ENCODE data around the gene SLC22A3.

SLC22A3 gene

GRCh38 chr6:160333101-160333500 lies 15.1 kb upstream of the SLC22A3 start:
- no peak for DNase-seq (ENCODE audit: low read depth in 1 of 2, low spot score in 1 of 2)

- no peak for DNase-seq (ENCODE audit: low read depth in 1 of 2, low spot score in 1 of 2)
These were observed 14.3 kb upstream of the SLC22A3 start for GRCh38 chr6:160333841-160334240.

GRCh38 chr6:160336200-160336599 lies 12.0 kb upstream of the SLC22A3 start:
- no peak for DNase-seq (ENCODE audit: low read depth in 1 of 2, low spot score in 1 of 2)

GRCh38 chr6:160337301-160337700 lies 10.9 kb upstream of the SLC22A3 start:
- DNase-seq (ENCODE audit: low read depth in 1 of 2, low spot score in 1 of 2) = no peak

- no peak for DNase-seq (ENCODE audit: low read depth in 1 of 2, low spot score in 1 of 2)
These were observed 10.2 kb upstream of the SLC22A3 start for GRCh38 chr6:160337991-160338390.

GRCh38 chr6:160343144-160343543 lies 5.0 kb upstream of the SLC22A3 start:
- DNase-seq (ENCODE audit: low read depth in 1 of 2, low spot score in 1 of 2) = no peak

GRCh38 chr6:160344271-160344670 lies 3.9 kb upstream of the SLC22A3 start:
- DNase-seq (ENCODE audit: low read depth in 1 of 2, low spot score in 1 of 2) = no peak

GRCh38 chr6:160347259-160348222 lies 637 bp upstream of the SLC22A3 start:
- no peak for DNase-seq (ENCODE audit: low read depth in 1 of 2, low spot score in 1 of 2)

- DNase-seq (ENCODE audit: low read depth in 1 of 2, low spot score in 1 of 2) = no peak
These were observed 853 bp downstream of the SLC22A3 start for GRCh38 chr6:160349020-160349441.

- no peak for DNase-seq (ENCODE audit: low read depth in 1 of 2, low spot score in 1 of 2)
These were observed 1.7 kb downstream of the SLC22A3 start for GRCh38 chr6:160349814-160350350.

GRCh38 chr6:160353950-160354496 lies 5.8 kb downstream of the SLC22A3 start:
- DNase-seq (ENCODE audit: low read depth in 1 of 2, low spot score in 1 of 2) = no peak

- no peak for DNase-seq (ENCODE audit: low read depth in 1 of 2, low spot score in 1 of 2)
These were observed 6.8 kb downstream of the SLC22A3 start for GRCh38 chr6:160355001-160355400.

- no peak for DNase-seq (ENCODE audit: low read depth in 1 of 2, low spot score in 1 of 2)
These were observed 8.0 kb downstream of the SLC22A3 start for GRCh38 chr6:160356074-160356744.

GRCh38 chr6:160357088-160357487 lies 8.9 kb downstream of the SLC22A3 start:
- no peak for DNase-seq (ENCODE audit: low read depth in 1 of 2, low spot score in 1 of 2)

- DNase-seq (ENCODE audit: low read depth in 1 of 2, low spot score in 1 of 2) = no peak
These were observed 10.3 kb downstream of the SLC22A3 start for GRCh38 chr6:160358225-160359119.

- DNase-seq (ENCODE audit: low read depth in 1 of 2, low spot score in 1 of 2) = no peak
These were observed 12.8 kb downstream of the SLC22A3 start for GRCh38 chr6:160360955-160361354.

- DNase-seq (ENCODE audit: low read depth in 1 of 2, low spot score in 1 of 2) = no peak
These were observed 14.4 kb downstream of the SLC22A3 start for GRCh38 chr6:160362556-160362955.

- no peak for DNase-seq (ENCODE audit: low read depth in 1 of 2, low spot score in 1 of 2)
These were observed 15.1 kb downstream of the SLC22A3 start for GRCh38 chr6:160363016-160363996.

- DNase-seq (ENCODE audit: low read depth in 1 of 2, low spot score in 1 of 2) = no peak
These were observed 16.9 kb downstream of the SLC22A3 start for GRCh38 chr6:160365117-160365516.

Data from activated T-helper 1 cell treated with anti-CD3 and anti-CD28 coated beads, Interleukin-2, amount 50 U/mL, for 16 hours (primary cell).